ENCODE measurements around the gene SELPLG.
"Not testable (repeated sequence)": the region's sequence is repeated elsewhere in the genome, so short reads cannot be mapped to it uniquely, and the experiment has no call there.

Gene SELPLG

DNA sequence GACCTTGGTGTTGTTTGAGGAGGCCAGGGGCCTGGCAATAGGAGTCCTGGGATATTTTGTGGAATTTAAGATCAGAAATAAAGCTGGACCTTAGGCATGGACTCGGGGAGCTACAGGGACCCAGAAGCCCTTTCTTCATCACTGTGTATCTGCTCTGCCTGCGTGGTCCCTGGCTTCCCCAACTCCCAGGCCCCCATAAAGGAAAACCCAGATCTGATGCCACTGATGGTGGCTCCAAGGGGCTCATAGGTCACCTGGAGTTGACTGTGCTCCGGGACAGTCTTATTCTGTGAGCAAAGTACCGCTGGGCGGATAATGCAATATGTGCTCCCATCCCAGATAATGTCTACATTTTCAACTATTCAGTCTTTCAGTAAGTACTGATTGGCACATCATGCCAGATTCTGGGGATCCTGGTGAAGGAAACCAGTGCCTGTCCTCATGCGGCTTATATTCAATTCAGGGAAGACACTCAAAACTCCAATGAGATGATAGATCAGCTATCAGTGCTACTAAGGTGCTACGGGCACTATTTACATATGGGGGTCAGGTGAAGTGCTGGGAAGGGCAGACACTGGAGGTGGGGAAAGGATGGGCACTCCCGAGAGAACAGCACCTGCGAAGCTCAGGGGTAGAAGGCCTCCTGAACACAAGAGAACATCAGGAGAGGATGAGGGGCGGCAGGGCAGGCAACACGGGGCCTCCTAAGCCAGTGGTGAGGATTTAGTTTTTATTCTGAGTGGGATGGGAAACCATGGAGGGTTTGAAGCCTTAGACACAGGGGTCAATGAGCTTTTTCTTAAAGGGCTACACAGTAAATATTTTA is 5.5 kb upstream of the SELPLG start:
- no peak for DNase-seq (ENCODE audit: low spot score)

GRCh38 chr12:108638141-108638827 is 4.6 kb upstream of the SELPLG start:
- peak; percentile 94 for DNase-seq (ENCODE audit: low spot score)

GRCh38 chr12:108637222-108637971 is 3.7 kb upstream of the SELPLG start:
- no peak for DNase-seq (ENCODE audit: low spot score)

GRCh38 chr12:108635997-108636808 is 2.5 kb upstream of the SELPLG start:
- DNase-seq (ENCODE audit: low spot score): no peak

DNA sequence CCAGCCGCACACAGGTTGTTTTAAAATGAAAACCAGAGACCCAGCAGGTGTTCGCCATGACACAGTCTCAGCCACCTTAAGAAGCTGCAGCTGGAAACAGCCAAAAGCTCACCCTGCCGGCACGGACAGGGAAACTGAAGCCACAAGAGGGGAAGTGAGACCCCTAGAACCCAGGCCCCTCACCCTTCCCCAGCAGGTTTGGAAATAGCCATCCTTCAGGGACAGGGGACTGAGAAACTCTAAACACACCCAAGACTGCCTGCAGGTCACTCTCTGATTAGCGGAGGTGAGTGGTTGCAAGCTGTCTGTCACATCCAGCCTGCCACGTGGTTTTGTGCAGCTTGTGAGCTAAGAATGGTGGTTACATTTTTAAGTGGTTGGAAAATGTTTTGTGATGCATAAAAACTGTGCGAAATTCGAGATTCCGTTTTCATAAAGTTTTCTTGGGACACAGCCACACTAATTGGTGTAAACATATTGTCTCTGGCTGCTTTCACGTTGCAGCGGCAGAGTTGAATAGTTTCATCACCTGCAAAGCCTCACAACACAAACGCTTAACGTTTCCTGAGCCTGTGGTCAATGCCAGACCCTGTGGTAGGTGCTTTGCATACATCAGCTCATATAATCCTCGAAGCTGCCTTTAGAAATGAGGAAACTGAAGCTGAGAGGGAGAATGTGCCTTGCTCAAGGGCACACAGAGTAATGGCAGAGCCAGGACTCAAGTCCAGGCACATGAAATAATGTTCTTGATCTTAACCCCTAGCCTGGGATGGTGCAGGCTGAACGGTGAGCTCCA is 1.7 kb upstream of the SELPLG start:
- DNase-seq (ENCODE audit: low spot score): no peak

GRCh38 chr12:108634341-108634751 is 652 bp upstream of the SELPLG start:
- no peak for DNase-seq (ENCODE audit: low spot score)

GRCh38 chr12:108633081-108633533 is 587 bp downstream of the SELPLG start:
- DNase-seq (ENCODE audit: low spot score): no peak

GRCh38 chr12:108631261-108631660 is 2.4 kb downstream of the SELPLG start:
- DNase-seq (ENCODE audit: low spot score): not testable (repeated sequence)

DNA sequence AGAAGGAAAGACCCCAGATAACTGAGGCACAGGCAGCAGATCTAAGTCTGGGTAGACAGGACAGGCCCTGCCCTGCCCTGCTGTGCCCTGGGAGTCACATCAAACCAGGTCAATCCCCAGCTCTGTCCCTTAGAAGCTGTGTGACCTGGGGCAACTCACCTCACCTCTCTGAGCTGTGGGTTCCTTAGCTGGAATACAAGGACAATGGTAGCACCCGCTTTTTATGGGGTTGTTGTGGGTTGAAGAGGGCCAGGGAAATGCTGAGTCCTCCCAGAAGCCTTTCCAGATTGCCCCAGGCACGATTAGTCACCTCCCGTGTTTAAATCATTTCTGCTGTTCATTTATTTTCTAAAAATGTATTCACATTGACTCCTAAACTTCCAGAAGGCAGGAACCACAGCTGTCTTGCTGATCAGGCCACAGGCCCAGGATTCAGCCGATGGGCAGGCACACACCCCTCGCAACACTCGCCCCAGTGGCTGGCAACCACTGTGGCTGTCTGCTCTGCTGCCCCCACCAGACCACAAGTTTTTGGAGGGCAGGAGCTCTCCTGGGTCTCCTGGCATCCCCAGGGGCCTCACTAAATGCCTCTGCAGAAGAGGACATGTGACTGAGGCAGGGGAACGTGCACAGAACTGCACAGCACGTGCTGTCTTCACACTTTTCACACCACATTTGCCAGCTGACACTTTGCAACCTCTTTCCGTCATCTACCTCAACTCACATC is 3.0 kb downstream of the SELPLG start:
- no peak for DNase-seq (ENCODE audit: low spot score)

GRCh38 chr12:108629824-108630476 is 3.7 kb downstream of the SELPLG start:
- DNase-seq (ENCODE audit: low spot score): no peak

- DNase-seq (ENCODE audit: low spot score): no peak
Measured at GRCh38 chr12:108629151-108629550, 4.5 kb downstream of the SELPLG start.

DNA sequence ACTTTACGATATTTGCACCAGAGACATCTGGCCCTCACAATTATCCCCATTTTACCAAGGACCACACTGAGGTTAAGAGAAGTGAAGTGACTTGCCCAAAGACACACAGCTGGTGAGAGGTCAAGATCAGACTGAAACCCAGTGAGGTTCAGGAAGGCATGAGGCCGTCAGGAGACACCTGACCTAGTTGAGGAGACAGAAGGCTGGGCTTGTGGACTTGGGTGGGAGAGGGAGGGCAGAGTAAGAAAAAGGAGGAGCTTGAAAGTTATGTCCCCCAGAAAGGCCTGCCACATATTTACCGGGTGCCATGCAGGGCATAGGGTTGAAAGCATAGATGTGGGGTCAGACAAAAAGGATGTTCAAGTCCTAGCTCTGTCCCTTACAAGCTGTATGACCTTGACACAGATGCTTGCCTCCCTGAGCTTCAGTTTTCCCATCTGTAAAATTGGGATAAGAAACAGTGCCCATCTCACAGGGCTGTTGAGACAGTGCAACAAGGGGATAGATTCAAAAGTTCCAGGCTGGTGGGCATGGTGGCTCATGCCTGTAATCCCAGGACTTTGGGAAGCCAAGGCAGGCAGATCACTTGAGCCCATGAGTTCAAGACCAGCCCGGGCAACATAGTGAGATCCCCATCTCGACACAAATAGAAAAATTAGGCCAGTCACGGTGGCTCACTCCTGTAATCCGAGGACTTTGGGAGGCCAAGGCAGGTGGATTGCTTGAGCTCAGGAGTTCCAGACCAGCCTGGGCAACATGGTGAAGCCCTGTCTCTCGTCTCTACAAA is 6.4 kb downstream of the SELPLG start:
- DNase-seq (ENCODE audit: low spot score): no peak

DNA sequence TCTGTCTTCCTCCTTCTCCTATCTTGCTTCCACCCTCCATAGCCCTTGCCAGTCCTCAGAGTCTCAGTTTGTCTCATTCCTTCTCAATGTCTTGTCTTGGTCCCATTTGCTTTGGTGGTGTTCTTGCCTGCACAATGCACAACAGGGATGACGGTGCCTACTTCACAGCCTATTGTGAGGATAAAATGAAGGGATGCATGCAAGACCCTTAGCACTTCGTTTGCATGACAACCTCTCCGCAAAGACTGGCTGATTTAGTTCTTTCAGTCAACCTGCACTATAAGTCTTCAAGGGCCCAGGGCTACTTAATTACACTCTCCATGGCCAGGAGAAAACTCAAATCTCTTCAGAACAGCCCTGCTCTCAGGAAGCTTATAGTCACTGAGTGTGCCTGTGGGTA is 8.5 kb downstream of the SELPLG start:
- DNase-seq (ENCODE audit: low spot score): no peak

DNA sequence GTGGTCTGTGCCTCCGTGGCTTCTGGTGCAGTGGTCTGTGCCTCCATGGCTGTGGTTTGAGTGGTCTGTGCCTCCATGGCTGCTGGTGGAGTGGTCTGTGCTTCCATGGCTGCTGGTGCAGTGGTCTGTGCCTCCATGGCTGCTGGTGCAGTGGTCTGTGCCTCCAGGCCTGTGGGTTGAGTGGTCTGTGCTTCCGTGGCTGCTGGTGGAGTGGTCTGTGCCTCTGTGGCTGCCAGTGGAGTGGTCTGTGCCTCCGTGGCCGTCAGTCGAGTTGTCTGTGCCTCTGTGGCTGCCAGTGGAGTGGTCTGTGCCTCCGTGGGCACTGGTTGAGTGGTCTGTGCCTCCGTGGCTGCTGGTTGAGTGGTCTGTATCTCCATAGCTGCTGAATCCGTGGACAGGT is 10.1 kb downstream of the SELPLG start:
- no peak for DNase-seq (ENCODE audit: low spot score)

DNA sequence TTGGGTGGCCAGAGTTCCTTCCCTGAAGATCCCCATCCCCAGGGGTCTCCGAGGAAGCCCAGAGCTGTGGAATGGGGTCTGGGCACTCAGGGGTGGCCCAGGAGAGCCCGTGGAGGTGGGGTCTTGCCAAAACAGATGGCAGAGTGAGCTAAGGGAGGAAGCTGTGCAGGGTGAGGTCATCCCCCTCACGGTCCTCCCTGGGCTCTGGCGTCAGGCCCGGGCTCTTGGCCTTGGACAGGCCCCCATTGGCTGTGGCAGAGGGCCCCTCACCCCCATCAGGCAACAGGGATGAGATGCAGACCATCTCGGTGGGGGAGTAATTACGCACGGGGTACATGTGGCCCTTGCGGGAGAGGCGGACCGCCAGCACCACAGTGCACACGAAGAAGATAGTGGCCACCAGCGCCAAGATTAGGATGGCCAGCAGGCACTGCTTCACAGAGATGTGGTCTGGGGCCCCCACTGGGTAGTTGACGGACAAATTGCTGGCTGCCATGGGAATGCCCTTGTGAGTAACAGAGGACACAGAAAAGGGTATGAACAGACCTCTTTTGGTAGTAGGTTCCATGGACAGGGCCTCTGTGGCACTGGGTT is 10.7 kb downstream of the SELPLG start:
- no peak for DNase-seq (ENCODE audit: low spot score)

DNA sequence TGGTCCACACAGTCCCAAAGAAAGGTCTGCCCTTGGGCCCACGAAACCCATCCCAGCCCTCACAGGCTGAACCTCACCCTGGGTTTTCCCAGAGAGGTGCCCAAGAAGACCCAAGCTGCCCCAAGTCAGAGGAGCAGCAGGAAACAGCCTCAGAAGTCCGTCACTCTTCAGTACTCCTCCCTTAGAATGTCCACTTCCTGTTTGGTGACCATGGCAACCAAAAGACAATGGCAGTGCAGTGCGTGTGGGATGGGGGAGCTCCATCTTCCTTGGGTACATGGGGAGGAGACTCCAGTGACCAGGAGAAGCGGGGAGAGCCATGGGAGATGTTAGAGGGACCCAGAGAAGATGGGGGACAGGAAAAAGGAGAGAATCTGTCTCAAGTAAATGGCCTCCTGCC is 11.3 kb downstream of the SELPLG start:
- no peak for DNase-seq (ENCODE audit: low spot score)

- no peak for DNase-seq (ENCODE audit: low spot score)
Measured at GRCh38 chr12:108621161-108621560, 12.5 kb downstream of the SELPLG start.

DNA sequence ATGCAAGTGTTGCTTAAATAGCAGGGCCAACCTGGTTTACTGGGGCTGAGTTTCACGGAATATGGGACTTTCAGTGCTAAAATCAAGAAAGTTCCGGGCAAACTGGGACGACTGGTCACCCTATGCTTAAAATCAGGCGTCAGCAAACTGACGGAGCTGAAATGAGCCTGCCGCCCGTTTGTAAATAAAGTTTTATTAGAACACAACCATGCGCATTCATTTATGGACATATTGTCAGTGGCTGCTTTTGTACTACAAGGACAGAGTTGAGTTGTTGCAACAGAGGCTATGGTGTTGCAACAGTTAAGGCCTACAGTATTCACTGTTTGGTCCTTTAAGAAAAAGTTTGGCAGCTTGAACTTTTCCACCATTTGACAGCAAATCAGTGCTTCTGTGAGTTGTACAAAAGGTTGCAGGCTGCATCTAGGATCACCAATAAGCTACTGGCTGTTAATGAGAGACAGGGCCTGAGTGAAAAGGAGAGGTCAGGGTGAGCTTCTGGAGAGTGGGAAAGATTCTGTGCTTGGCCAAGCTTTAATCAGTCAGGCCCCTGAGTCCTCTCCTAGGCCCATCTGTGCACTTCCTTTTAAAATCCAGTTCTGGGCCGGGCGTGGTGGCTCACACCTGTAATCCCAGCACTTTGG is 13.3 kb downstream of the SELPLG start:
- DNase-seq (ENCODE audit: low spot score): no peak

All from Ammon's horn (tissue), 1 donor.